Superior temporal gyrus (tissue), 1 donor: ENCODE data around the gene RCOR2.

ENCODE experiments used
- DNase-seq: peaks from one replicate; pipeline ENCODE4 v3.0.0-alpha.2; 2016; ENCODE audit errors: extremely low spot score

RCOR2 gene

DNA sequence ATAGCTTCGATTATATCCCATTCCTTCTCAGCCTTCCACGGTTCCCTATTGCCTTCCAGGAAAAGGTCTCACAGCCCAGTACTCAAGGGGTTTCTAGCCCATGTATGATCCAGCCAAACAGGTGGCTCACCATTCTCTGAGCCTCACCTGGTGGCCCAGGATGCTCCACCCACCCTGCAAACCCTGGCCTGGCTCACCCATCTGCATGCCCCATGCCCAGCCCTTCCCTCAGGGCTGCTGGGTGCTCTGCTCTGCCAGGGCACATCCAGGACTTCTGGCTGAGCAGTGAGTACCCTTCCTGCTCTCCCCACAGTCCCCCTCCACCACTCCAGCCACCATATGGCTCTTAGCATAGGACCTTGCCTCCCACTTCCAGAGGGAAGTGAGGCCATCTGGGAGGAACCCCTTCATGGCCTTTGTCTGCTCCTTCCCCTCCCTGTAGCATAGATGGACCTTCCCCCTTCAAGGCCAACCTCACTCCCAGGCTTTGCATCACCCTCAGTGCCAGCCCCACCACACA, 5.8 kb upstream of the RCOR2 start:
- DNase-seq: no peak

DNA sequence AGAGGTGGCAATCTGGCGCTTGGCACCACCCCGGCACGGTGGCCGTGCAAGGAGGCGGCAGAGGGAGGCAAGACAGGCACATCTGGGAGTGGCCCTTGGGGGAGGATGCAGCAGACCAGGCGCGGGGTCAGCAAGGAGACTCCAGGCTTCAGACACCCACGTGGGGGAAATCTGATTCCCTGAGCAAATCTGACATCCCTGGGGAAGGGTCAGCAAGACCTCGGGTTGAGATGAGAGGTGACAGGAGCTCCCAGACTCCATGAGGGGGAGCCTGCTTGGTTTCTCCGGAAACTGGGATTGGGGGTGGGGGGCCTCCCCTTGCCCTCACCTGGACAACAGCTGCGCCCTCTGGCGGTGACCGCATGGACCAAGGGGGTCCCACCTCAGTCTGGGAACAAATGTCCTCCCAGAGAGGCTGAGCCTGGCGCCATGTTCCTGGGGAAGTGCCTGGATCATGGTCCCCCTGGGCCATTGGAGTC, 4.0 kb upstream of the RCOR2 start:
- no peak for DNase-seq

DNA sequence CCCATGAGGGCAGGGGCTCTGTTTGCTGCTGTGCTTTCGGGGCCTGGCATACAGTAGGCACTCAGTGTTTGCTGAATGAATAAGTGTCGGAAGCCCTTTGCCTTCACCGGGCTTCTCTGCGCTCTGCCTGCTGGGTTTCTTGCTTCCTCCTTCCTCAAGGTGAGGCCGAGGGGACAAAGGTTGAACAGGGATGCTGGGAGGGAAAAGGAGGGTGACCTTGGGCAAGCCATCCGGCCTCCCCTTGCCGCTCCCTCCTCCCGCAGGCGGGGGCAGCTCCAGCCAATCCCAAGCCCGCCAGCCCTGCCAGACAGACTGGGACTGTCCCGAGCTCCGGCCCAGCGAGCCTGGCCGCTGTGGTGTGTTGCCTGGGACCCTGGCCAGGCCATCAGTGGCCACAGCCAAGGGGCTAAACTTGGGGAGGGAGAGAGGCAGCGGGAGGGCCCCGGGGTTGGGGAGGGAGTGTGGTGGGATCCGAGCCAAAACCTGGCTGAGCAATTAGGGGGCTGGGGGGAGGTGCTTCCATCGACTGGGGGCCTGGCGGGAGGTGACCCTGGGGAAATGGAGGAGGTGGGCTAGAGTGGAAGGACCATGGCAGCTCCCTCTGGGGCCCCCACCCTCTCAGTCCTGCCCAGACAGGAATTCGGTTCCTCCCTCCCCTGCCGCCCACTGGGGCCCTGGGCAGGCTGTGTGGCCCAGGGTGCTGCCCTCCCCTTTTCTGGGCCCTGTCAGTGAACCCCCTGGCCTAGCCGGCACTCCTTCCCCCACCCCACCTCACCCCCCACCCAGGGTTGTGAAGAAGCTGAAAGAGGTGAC, 3.4 kb upstream of the RCOR2 start:
- peak; percentile 73 for DNase-seq

DNA sequence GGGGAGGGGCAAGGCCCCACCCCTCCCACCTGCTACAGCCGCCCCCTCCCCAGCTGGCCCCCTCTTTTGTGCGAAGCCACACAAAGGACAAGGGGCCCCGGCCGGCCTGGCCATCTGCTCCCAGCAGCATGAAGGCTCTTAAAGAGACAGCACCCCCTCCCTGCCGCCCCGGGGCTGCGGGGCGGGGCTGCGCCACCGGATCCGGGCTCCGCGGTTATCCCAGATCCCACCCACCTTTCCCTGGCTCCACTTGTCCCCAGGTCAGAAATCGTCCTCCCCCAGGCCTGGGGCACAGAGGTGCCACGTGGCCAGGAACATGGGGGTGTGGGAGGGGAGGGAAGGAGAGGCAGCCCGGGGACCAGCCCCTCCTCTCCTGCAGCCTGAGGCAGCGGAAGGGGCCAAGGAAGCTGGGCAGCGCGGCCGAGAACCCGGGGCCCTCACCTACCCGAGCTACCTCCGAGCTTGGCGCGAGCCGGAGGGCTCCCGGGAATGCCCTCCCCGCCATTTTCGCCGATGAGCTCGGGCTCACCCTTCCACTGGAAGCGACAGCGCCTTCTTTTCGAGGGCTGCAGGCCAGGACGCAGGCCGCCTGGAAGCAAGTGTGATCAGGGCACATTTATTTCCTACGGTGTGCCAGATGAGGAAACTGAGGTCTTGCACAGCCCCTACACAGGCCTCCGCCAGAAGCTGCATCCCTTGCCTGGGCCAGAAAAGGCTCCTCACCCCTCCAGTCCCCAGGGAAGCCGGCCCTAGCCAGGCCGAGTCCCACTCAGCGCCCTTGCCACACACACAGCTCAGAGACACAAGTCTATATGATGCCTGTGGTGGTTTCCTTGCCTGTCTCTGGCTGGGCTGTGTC, 2.5 kb upstream of the RCOR2 start:
- peak; percentile 53 for DNase-seq

DNA sequence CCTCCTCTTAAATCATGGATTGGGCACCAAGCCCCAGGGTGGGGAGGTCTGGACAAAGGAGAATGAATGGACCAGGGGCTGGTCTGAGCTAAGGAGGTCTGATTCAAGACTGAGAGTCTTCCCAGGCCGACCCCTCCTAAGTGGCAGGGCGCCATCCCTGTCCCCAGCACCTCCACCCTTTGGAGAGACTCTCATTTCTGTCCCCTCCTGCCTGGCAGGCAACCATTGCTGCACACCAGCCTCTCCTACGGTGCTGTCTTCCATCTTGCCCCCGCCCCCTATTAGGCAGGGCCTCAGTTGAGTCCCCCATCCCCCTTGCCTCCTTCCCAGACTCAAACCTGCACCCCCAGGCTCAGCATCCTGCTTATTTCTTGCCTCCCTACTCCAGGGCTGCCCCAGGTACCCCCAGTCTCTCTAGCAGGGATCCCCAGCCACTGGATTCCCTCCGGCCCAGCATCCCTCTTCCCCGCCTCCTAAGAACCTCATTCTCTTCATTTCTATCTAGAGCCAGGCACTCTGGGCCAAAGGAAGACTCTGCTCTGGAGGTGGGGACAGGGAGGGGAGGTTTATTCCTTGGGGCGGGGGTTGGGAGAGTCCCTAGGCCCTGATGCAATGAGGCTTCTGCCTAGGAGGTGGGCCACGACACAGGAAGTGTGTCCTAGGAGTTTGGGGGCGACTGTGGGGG, 1.7 kb upstream of the RCOR2 start:
- DNase-seq: no peak

DNA sequence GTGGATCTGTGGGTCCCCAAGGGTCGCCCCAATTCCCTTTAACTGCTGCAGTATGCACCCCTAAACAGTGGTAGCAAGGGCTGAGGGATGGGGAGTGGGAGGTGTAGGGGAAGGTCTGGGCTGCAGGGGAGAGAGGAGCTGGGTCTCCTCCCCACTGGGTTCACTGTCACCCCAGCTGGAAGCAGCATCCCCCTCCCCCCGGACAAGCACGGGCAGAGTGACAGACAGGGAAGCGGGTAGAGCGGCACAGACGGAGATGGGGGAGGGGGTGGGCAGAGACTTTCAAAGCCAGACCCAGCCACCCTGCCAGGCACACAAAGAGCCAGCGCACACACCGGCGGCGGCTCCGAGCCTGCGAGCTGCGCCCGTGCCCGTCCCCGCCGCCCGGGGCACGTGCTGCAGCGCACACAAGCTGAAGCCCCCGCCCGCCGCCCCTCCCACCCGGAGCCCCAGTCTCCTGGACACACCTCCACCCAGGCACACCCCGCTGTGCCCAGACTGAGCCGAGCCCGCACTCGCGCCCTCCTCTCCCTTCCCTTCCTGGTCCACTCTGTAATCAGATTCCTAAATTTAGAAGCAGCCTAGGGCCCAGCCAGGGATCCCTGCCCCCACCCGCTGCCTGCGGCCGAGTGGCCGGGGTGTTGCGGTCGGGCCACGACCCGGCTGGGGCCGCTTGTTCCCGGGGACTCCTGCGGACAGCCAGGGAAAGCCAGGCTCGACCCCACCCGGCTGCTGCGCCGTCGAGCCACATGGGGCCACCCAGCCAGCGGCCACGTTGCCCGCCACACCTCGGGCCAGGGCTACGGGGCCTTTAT, 935 bp upstream of the RCOR2 start:
- DNase-seq: peak; percentile 81

DNA sequence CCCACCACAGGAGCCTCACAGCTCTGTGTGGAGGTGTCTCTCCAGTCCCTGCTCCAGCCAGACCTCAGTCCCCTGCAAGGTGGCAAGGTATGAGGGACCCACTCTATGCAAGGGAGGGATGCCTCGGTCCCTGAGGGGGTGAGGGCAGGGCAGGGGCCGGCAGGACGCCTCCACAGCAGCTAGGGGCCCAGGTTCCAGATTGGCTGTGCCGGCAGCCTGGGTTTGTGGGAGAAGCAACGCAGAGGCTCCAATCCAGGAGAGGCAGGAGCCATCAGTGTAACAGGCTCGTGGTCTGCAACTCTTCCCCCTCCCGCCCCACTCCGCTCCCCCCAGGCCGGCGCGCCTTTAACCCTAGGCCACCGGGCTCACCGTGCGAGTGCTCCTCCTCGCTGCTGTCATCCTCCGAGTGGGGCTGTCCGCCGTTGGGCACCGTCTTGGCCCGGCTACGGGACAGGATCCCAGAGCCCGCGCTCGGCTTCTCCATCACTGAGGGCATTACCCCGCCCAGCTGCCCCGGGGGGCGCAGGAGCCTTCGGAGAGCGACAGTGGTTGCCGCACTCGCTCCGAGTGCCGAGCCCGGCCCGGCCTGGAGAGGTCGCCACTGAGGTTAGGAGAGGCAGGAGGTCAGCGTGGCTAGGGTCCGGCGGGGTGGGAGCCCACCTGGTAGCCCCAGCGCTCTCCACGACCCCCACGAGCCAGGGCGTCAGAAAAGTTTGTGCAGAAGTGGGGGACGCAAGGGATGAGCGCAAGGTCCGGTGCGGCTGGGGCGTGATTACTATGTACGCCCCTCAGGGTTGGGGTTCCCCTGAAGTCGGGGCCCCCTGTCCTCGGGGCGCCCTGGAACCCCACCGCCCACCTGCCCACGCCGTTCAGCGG, 765 bp downstream of the RCOR2 start:
- DNase-seq: no peak

DNA sequence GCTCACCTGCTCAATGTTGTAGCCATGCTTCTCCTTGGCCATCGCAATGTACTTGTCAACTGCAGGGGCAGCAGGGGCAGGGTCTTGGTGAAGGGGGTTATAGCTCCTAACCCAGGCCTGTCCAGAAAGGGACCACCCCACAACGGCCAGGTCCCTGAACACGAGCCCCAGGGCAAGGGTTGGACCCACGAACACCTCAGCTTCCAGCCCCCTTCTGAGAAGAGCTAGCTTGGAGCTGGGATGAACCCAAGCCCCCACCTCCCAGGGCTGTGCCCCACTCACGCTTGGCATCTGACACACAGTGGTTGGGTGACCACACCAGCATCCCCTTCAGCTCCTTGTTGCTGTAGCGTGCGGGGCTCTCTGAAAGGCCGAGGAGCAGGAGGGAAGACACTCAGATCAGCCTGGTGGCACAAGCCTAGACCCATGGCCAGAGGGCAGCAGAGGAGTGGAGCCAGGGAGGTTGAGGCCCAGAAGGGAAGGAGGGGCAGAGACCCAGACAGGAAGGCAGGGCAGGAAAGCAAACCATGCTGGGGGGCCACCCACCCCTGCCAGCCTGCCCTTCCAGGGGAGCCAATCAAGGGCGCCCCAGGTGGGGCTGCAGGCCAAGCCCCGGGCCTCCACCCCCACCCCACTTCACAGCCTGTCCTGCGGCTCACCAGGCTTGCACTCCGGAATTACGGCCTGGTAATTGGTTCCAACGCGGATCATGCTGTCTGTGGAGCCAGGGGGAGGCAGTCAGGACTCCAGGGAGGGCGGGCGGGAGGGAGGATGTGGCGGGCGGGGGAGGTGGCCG, 1.9 kb downstream of the RCOR2 start:
- DNase-seq: no peak

DNA sequence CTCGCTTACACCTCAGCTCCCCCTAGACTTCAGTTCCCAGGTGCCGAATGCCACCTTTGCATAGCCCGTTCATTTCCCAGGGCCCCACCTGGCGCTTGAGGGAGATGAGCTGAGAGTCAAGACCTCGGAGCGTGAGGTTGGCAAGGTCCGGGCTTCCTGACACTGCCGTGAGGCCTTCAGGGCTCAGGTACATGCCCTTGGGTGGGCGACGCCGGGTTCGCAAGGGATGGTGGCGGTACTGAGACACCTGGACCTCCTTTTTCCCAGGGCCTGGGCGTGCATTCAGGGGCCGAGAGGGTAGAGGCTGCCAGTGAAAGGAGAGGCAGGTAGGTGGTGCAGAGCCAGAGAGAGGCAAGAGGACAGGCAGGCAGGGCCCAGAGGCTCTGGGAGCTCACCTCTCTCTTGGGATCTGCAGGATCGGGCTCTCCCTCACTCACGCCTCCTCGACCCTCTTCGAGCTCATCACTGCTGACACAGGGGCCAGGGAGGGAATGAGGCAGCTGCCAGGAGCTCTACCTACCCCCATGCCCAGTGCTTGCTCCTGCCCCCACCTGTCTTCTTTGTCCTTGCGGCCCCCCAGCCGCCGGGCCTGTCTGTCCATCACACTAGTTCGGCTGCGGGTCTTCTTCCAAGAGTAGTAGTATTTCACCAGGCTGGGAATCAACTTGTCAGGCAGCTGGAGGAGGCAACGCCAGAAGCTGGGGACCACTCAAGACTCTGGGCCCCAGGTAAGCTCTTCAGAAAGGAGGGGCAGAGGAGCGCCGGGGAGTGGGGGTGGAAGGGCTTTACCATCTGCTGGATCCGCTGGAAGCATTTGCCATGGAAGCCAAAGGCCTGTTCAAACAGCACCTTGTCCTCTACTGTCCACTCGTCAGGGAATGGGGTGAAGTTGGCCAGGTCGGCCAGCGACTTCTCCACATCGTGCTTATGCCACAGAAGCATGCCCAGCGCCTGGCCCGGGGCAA, 2.8 kb downstream of the RCOR2 start:
- DNase-seq: no peak

DNA sequence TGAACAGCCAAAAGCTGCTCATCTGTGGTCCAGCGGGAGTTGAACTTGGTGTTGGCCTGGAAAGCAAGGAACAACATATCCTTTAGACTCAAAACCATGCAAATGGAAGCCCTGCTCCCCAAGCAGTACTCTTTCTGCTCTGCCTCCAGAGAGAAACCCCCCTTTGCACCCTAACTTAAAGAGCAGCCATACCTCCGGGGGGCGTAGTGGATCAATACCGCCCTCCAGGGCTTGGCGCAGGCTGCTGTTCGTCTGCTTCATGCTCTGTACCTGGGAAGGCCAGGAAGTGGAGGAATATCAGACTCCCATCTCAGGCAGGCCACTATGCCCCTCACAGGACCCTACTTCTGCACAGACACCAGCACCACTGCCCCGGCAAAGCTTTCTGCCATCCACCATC, 4.3 kb downstream of the RCOR2 start:
- no peak for DNase-seq

DNA sequence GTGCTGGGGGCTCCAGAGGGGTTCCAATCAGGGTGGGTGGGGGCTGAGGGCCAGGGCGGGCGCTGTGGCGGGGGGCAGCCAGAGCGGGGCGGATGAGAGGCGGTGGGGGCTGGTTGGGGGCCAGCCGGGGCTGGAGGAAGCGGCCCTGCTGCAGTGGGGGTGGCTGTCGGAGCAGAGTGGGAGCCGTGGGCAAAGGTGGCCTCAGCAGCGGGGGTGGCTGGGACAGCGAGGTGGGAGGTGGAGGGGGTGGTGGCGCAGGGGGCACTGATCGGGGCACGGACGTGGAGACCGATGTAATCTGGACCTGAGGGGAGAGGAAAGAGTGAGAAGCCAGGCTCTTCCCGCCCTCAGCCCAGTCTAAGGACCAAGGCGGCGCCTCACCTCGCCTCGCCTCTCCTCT, 5.1 kb downstream of the RCOR2 start:
- no peak for DNase-seq

DNA sequence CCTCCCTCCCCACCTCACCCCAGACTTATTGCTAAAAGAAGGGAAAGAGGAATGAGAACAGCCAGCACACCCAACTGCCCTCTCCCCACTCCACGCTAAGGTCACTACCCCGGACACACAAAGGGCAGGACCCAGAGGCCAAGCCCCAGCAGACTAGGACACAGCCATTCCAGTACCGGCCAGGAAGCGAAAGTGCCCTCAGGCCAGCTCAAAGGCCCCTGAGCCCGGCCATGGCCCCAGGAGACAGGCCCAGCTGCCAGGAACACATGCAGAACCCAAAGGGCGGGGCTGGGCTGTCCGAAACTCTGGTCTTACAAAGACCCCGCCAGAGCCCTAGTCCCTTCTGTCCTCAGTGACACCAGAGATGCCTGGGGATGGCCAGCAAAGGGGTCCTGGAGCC, 5.5 kb downstream of the RCOR2 start:
- DNase-seq: no peak

DNA sequence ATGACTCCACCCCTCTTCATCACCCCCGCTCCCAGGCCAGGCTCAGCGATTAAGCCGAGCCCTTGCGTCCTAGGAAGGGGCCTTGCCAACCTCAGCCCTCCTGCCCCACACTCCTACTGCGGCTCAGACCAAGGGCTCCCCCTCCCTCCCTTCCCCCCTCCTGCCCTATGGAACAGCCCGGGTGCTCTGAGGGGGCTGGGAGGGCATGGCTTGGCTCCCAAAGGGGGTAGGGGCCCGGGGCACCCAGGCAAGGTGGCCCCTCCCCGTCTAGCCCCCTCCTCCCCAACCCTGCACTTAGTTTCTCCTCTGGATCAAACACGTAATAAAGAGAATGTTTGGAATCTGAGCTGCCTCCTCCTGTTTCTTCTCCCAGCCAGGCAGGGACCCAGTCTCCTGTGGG, 6.3 kb downstream of the RCOR2 start:
- no peak for DNase-seq

DNA sequence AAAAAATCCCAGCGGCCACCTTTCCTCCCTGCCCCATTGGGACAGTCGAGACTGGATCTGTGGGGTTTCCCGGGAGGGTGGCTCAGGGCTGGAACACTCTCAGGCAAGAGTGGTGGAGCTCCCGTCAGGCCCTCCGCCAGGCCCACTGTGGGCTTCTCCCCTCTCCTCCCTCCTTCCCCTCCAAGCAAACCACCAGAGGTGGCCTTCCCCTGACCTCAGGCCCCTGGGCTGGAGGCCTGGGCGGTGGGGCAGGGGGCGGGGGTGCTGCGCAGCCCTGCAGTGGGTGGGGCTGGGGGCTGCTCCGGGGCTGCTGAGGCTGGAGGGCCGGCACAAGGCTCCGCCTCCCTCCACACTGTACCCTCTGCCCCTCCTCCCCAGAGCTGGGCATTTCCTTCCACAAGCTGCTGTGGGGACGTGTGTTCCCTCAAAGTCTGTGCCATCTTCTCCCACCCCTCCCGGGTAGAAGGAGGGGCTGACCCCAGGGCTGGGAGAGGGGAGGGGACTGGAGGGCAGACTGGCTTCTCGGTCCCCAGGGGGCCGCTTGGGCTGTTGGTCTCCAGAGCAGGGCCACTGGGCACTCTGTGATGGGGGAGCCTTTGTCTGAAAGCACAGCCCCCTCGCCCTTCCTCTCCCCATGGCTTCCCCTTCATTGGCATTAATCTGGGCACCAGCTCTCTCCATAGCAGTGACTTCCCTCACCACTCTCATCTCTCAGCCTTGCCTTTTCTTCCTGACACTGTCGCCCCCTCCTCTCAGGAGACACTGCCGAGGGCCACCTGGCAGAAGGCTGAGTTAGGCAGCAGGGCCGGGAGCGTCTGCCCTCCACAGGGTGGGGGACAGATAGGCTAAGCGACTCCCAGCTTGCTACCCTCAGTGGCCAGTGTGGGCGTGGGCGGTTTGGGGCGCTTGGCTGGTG, 7.1 kb downstream of the RCOR2 start:
- DNase-seq: no peak

DNA sequence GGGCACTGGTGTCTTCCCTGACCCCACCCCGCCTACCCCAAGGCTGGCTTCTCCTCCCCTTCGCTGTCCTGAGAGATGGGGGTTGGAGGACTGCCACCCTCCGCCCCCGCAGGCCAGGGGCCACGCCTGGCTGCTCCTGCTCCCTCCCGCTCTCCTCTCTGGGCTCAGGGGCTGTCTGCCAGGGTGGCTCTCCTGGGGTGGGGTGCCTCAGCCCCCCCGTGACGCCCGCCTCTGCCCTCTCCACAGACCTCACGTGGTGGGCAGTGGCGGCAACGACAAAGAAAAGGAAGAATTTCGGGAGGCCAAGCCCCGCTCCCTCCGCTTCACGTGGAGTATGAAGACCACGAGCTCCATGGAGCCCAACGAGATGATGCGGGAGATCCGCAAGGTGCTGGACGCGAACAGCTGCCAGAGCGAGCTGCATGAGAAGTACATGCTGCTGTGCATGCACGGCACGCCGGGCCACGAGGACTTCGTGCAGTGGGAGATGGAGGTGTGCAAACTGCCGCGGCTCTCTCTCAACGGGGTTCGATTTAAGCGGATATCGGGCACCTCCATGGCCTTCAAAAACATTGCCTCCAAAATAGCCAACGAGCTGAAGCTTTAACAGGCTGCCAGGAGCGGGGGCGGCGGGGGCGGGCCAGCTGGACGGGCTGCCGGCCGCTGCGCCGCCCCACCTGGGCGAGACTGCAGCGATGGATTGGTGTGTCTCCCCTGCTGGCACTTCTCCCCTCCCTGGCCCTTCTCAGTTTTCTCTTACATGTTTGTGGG, 8.1 kb downstream of the RCOR2 start:
- DNase-seq: no peak

DNA sequence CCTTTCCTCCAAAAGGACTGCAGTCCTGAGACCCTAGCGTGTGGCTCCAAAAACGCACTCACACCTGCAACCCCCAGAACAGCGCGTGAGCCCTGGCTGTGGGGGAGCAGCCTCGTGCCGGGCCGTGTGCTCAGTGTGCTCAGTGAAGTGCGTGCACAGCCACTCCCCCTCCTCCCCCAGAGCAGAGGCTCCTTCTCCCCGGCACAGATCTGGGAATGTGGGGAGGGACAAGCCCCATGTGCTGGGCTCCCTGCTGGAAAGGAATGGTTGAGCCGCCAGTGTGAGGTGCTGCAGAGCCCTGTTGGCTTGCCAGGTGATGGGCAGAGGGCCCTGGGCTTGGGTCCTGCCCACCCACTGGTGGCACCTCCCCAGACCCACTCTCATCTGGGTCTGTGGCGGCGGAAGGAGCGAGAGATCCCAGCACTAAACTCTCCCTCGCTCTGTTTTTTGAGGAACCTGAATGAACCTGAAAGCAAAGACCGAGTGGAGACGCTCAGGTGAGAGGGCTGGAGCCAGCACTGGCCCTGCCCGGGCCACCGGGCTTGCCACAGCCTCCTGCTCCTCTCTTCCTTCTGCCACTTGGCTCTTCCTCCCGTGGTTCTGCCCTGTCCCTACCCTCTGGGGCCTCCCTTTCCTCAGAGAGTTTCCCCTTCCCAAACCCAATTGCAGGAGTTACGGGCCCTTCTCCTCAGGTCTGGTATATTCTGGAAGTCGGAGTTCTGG, 9.0 kb downstream of the RCOR2 start:
- no peak for DNase-seq
